ENCODE data around the gene HPSE2. TPM values are rescaled to one million over a fixed set of nuclear protein-coding genes. Genes with fewer than 3 reads are reported as not detected.
"Not testable (repeated sequence)": the region's sequence is repeated elsewhere in the genome, so short reads cannot be mapped to it uniquely, and the experiment has no call there.

HPSE2 gene
- total and polyA plus RNA-seq, 4 donors: 0.05 TPM; not detected in 3

DNA sequence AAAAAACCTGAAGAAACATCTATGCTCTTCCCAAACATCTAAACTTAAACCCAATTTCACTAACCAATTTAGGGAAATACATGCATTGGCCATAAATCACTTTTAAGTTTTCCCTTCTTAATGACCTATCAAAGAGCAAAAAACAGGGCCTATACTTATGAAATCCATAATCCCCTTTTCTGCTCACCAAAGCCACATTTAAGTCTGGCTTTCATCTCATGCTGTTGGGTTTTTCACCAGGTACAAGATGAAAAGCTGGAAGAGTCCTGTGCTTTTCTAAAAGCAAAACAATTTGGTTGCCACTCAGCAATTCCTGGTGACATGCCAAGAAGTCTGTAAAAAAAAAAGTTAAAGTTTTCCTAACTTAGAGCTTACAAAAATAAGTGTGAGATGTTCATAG lies 92.6 kb downstream of the HPSE2 start:
- no peaks in the 10 kb centered on the region for H3K36me3 ChIP-seq (ENCODE audit: control insufficient read depth in 4 of 4, insufficient read depth in 3 of 4, low read depth in 1 of 4, low read length in 3 of 4)
- H3K9ac ChIP-seq (ENCODE audit: low read depth in 1 of 2, low read length in 2 of 2): no peak overlapping the region
- no peaks in the 10 kb centered on the region for H3K27me3 ChIP-seq (ENCODE audit: control insufficient read depth in 4 of 4, insufficient read depth in 4 of 4, low read length in 3 of 4)
- H3K27ac ChIP-seq (ENCODE audit: low read depth in 1 of 2, low read length in 2 of 2): no peak overlapping the region
- H3K9me3 ChIP-seq (ENCODE audit: control insufficient read depth in 4 of 4, low read length in 3 of 4): no peaks in the 10 kb centered on the region
- TF ChIP-seq SP1 (IDR thresholded peaks at IDR 0.05) (no peak), JUND (IDR thresholded peaks at IDR 0.05) (no peak), FOXA1 (IDR thresholded peaks at IDR 0.05) (no peak), HNF4A (conservative IDR thresholded peaks at IDR 0.05) (no peak)
- DNase-seq (ENCODE audit: low spot score): no peak
- H3K4me3 ChIP-seq (ENCODE audit: low read depth in 1 of 3, low read length in 3 of 3): no peak overlapping the region
- no peaks in the 10 kb centered on the region for H3K4me1 ChIP-seq (ENCODE audit: control insufficient read depth in 4 of 4, insufficient read depth in 4 of 4, low read length in 3 of 4)

DNA sequence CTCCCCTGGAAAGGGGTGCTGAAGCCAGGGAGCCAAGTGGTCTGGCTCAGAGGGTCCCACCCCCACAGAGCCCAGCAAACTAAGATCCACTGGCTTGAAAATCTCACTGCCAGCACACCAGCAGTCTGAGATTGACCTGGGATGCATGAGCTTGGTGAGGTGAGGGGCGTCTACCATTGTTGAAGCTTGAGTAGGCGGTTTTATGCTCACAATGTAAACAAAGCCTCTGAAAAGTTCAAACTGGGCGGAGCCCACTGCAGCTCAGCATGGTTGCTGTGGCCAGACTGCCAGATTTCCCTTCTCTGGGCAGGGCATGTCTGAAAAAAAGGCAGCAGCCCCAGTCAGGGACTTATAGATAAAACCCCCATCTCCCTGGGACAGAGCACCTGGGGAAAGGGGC lies 102.8 kb downstream of the HPSE2 start:
- not testable (repeated sequence) for H3K9ac ChIP-seq (ENCODE audit: low read depth in 1 of 2, low read length in 2 of 2); H3K4me3 ChIP-seq (ENCODE audit: low read depth in 1 of 3, low read length in 3 of 3); H3K27ac ChIP-seq (ENCODE audit: low read depth in 1 of 2, low read length in 2 of 2); H3K36me3 ChIP-seq (ENCODE audit: control insufficient read depth in 4 of 4, insufficient read depth in 3 of 4, low read depth in 1 of 4, low read length in 3 of 4); H3K4me1 ChIP-seq (ENCODE audit: control insufficient read depth in 4 of 4, insufficient read depth in 4 of 4, low read length in 3 of 4); DNase-seq (ENCODE audit: low spot score); H3K9me3 ChIP-seq (ENCODE audit: control insufficient read depth in 4 of 4, low read length in 3 of 4); H3K27me3 ChIP-seq (ENCODE audit: control insufficient read depth in 4 of 4, insufficient read depth in 4 of 4, low read length in 3 of 4)
- WGBS: 37% methylated on average over 3 of the region's 3 CpGs

DNA sequence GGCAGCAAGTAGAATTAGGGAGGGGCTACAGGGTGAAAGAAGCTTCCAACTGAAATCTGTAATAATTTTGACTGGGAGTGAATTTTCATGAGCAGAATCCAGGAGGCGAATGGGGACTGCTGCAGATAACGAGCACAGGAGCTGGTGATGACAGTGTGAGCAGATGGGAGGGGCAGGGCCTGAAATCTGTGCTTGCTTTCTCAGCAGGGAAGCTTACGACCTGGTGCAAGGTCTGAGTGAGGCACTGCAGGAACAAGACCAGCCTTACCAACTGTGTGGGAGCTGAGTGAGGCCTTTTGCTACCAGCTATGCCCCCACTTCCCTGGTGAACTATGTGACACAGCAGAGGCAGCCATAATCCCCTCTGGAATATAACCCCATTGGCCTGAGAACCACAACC lies 109.8 kb downstream of the HPSE2 start:
- H3K9me3 ChIP-seq (ENCODE audit: control insufficient read depth in 4 of 4, low read length in 3 of 4): no peaks in the 10 kb centered on the region
- H3K27ac ChIP-seq (ENCODE audit: low read depth in 1 of 2, low read length in 2 of 2): no peak overlapping the region
- DNase-seq (ENCODE audit: low spot score): no peak
- no peak overlapping the region for H3K9ac ChIP-seq (ENCODE audit: low read depth in 1 of 2, low read length in 2 of 2)
- no peak for TF ChIP-seq EGR1 (IDR thresholded peaks at IDR 0.05; ENCODE audit: low read depth in 2 of 2)
- no peak for TF ChIP-seq JUND (IDR thresholded peaks at IDR 0.05)
- TF ChIP-seq SP1 (IDR thresholded peaks at IDR 0.05): no peak
- TF ChIP-seq RXRA (IDR thresholded peaks at IDR 0.05): no peak
- TF ChIP-seq HNF4A (conservative IDR thresholded peaks at IDR 0.05): no peak
- TF ChIP-seq, protein P1, sequence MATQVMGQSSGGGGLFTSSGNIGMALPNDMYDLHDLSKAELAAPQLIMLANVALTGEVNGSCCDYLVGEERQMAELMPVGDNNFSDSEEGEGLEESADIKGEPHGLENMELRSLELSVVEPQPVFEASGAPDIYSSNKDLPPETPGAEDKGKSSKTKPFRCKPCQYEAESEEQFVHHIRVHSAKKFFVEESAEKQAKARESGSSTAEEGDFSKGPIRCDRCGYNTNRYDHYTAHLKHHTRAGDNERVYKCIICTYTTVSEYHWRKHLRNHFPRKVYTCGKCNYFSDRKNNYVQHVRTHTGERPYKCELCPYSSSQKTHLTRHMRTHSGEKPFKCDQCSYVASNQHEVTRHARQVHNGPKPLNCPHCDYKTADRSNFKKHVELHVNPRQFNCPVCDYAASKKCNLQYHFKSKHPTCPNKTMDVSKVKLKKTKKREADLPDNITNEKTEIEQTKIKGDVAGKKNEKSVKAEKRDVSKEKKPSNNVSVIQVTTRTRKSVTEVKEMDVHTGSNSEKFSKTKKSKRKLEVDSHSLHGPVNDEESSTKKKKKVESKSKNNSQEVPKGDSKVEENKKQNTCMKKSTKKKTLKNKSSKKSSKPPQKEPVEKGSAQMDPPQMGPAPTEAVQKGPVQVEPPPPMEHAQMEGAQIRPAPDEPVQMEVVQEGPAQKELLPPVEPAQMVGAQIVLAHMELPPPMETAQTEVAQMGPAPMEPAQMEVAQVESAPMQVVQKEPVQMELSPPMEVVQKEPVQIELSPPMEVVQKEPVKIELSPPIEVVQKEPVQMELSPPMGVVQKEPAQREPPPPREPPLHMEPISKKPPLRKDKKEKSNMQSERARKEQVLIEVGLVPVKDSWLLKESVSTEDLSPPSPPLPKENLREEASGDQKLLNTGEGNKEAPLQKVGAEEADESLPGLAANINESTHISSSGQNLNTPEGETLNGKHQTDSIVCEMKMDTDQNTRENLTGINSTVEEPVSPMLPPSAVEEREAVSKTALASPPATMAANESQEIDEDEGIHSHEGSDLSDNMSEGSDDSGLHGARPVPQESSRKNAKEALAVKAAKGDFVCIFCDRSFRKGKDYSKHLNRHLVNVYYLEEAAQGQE (IDR thresholded peaks at IDR 0.05): no peak
- TF ChIP-seq, protein P2, sequence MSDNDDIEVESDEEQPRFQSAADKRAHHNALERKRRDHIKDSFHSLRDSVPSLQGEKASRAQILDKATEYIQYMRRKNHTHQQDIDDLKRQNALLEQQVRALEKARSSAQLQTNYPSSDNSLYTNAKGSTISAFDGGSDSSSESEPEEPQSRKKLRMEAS (IDR thresholded peaks at IDR 0.05): no peak
- TF ChIP-seq FOXA1 (IDR thresholded peaks at IDR 0.05): no peak
- TF ChIP-seq, protein P3, sequence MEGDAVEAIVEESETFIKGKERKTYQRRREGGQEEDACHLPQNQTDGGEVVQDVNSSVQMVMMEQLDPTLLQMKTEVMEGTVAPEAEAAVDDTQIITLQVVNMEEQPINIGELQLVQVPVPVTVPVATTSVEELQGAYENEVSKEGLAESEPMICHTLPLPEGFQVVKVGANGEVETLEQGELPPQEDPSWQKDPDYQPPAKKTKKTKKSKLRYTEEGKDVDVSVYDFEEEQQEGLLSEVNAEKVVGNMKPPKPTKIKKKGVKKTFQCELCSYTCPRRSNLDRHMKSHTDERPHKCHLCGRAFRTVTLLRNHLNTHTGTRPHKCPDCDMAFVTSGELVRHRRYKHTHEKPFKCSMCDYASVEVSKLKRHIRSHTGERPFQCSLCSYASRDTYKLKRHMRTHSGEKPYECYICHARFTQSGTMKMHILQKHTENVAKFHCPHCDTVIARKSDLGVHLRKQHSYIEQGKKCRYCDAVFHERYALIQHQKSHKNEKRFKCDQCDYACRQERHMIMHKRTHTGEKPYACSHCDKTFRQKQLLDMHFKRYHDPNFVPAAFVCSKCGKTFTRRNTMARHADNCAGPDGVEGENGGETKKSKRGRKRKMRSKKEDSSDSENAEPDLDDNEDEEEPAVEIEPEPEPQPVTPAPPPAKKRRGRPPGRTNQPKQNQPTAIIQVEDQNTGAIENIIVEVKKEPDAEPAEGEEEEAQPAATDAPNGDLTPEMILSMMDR (IDR thresholded peaks at IDR 0.05; ENCODE audit: low read depth, low read length, missing input control): no peak
- no peak for TF ChIP-seq HNF4G (IDR thresholded peaks at IDR 0.05)
- no peak for TF ChIP-seq NR2F2 (IDR thresholded peaks at IDR 0.05)
- TF ChIP-seq FOXA2 (IDR thresholded peaks at IDR 0.05): no peak
- no peak for TF ChIP-seq TAF1 (conservative IDR thresholded peaks at IDR 0.05)
- no peaks in the 10 kb centered on the region for H3K36me3 ChIP-seq (ENCODE audit: control insufficient read depth in 4 of 4, insufficient read depth in 3 of 4, low read depth in 1 of 4, low read length in 3 of 4)
- H3K27me3 ChIP-seq (ENCODE audit: control insufficient read depth in 4 of 4, insufficient read depth in 4 of 4, low read length in 3 of 4): peaks cover 0 to 4% (median 0%) of the 10 kb centered on the region in 4 donors
- H3K4me3 ChIP-seq (ENCODE audit: low read depth in 1 of 3, low read length in 3 of 3): no peak overlapping the region
- WGBS: 47% methylated on average over 3 of the region's 3 CpGs
- H3K4me1 ChIP-seq (ENCODE audit: control insufficient read depth in 4 of 4, insufficient read depth in 4 of 4, low read length in 3 of 4): no peaks in the 10 kb centered on the region
